GM10248 (cell line): ENCODE data around the gene SLC6A18.
"Not testable (repeated sequence)": the region's sequence is repeated elsewhere in the genome, so short reads cannot be mapped to it uniquely, and the experiment has no call there.

Experiments used
- CTCF ChIA-PET: fragments of 300-600 bp; sonication (Branson Sonifier 250); formaldehyde crosslinking; extraction: SDS; loops from one replicate; lab custom pipeline; 2021; ENCODE audit warnings: antibody characterized with exemption; lab: Yijun Ruan, JAX
- POLR2A ChIA-PET: fragments of 350-650 bp; sonication (Branson Sonifier 250); formaldehyde crosslinking; extraction: SDS; loops from one replicate; lab custom pipeline; 2020; ENCODE audit warnings: antibody characterized with exemption; lab: Yijun Ruan, JAX
- DNase-seq: peaks from one replicate; pipeline ENCODE4 v3.0.0; 2012; ENCODE audit errors: extremely low spot score
- CTCF ChIP-seq: IDR thresholded peaks from 2 replicates; pipeline ENCODE4 v1.5.1; 2012; ENCODE audit warnings: mild to moderate bottlenecking, low read depth; ENCODE audit errors: extremely low read depth, missing control alignments, control extremely low read depth

Gene SLC6A18

GRCh38 chr5:1268666-1269065, 43.5 kb downstream of the SLC6A18 start:
- ChIA-PET POLR2A (no interaction called here), CTCF (no interaction called here)
- no peak for DNase-seq
- no peak for TF ChIP-seq CTCF

GRCh38 chr5:1270426-1270825, 45.2 kb downstream of the SLC6A18 start:
- ChIA-PET POLR2A (no interaction called here), CTCF (no interaction called here)
- no peak for TF ChIP-seq CTCF
- DNase-seq = no peak

GRCh38 chr5:1270933-1271914, 46.0 kb downstream of the SLC6A18 start:
- POLR2A ChIA-PET = no interaction called here
- CTCF ChIA-PET = no interaction called here
- no peak for TF ChIP-seq CTCF
- no peak for DNase-seq

- no peak for DNase-seq
- TF ChIP-seq CTCF = no peak
- ChIA-PET CTCF (no interaction called here), POLR2A (no interaction called here)
Observed at GRCh38 chr5:1272201-1272600, 47.0 kb downstream of the SLC6A18 start.

- POLR2A ChIA-PET = no interaction called here
- DNase-seq = no peak
- CTCF ChIA-PET = no interaction called here
- TF ChIP-seq CTCF = no peak
Observed at GRCh38 chr5:1273745-1274144, 48.6 kb downstream of the SLC6A18 start.

GRCh38 chr5:1274471-1274870, 49.3 kb downstream of the SLC6A18 start:
- no peak for DNase-seq
- ChIA-PET CTCF (no interaction called here), POLR2A (no interaction called here)
- no peak for TF ChIP-seq CTCF

- CTCF ChIA-PET, DNase-seq, POLR2A ChIA-PET: not testable (repeated sequence)
Observed at GRCh38 chr5:1275397-1276391, 50.5 kb downstream of the SLC6A18 start.
